ENCODE results near the gene ALPK3. TPM values are rescaled to one million over a fixed set of nuclear protein-coding genes. Genes with fewer than 3 reads are reported as not detected.
A peak's percentile ranks its signal among the peaks of the same experiment; 100 is the strongest.

The ALPK3 gene
- total RNA-seq, 2 donors from 2014 or later, result 51.0 to 99.0 TPM

DNA sequence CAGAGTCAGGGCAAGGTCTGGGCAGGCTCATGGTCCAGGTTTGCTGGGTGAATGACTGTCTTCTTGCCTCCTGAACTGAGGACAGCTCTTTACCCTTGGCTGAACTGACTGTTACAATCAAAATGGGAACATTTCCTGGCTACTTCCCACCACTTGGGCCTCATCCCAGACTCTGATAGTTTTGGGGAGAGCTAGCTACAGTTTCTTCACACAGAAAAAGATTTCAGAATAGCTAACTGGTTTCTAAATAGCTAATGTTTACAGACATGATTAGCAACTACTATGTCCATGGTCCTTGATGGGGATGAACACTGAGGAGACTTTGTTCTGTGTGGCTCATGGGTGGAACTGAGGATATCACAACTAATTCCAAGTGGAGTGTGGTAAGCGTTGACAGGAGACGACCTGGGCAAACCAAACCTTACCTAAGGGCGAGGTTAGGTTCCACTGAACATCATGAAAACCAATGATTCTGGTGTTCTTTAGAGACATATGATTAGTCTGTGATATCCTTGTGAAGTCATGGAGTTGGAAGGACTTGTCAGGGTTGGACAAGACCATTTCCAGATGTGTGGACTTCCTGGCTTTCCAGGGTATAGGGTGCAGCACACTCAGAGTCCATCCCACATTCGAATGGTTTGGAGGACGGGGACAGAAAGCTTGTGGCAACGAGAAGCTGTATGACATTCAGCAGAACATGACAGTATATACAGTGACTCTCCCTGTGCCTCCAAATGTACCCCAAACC is 7.3 kb downstream of the ALPK3 start:
- peaks cover 0 to 99% of the 10 kb centered on the region in 2 donors for H3K4me1 ChIP-seq
- H3K9me3 ChIP-seq, result no peaks in the 10 kb centered on the region
- no peak overlapping the region for H3K4me3 ChIP-seq
- no peaks in the 10 kb centered on the region for H3K27me3 ChIP-seq
- TF ChIP-seq, protein P1, sequence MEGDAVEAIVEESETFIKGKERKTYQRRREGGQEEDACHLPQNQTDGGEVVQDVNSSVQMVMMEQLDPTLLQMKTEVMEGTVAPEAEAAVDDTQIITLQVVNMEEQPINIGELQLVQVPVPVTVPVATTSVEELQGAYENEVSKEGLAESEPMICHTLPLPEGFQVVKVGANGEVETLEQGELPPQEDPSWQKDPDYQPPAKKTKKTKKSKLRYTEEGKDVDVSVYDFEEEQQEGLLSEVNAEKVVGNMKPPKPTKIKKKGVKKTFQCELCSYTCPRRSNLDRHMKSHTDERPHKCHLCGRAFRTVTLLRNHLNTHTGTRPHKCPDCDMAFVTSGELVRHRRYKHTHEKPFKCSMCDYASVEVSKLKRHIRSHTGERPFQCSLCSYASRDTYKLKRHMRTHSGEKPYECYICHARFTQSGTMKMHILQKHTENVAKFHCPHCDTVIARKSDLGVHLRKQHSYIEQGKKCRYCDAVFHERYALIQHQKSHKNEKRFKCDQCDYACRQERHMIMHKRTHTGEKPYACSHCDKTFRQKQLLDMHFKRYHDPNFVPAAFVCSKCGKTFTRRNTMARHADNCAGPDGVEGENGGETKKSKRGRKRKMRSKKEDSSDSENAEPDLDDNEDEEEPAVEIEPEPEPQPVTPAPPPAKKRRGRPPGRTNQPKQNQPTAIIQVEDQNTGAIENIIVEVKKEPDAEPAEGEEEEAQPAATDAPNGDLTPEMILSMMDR (IDR thresholded peaks at IDR 0.05), result no peak
- DNase-seq (ENCODE audit: low spot score), result peak; percentile 80
- peaks cover 13% of the 10 kb centered on the region for H3K36me3 ChIP-seq
- peak overlapping the region; percentile 89 to 93 for H3K27ac ChIP-seq

DNA sequence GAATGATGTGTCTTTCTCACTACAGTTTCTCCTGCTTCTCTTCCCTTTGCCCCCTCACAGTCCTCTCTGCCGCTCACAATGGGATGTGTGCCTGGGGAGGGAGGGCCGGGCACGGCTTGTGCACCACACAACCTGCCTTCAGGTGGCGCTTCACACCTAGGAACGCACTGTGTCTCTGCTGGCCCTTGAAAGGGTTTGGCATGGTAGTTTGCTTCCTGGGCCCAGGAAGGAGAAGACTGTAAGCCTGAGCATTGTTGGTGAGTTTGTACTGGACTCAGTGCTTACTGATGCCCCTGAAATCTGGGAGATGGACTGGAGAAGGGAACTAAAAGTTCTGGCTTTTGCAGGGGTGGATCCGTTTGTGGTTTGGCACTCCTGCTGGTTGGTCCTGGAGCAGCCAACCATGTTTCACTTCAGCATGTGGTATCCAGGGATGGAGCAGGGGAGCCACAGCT is 9.2 kb downstream of the ALPK3 start:
- H3K4me3 ChIP-seq, result no peak overlapping the region
- DNase-seq (ENCODE audit: low spot score), result no peak

GRCh38 chr15:84827246-84827645 is 10.1 kb downstream of the ALPK3 start:
- Histone ChIP-seq H3K27me3 (no peaks in the 10 kb centered on the region), H3K4me1 (peaks cover 0 to 89% of the 10 kb centered on the region in 2 donors), H3K36me3 (peaks cover 17% of the 10 kb centered on the region), H3K9me3 (no peaks in the 10 kb centered on the region), H3K27ac (peak overlapping the region; percentile 89 to 93), H3K4me3 (no peak overlapping the region)
- no peak for DNase-seq (ENCODE audit: low spot score)
- TF ChIP-seq, protein P1 (IDR thresholded peaks at IDR 0.05), result no peak

More for the DNA sequence above, 9.2 kb downstream of the ALPK3 start:
- Histone ChIP-seq H3K9me3 (no peaks in the 10 kb centered on the region), H3K4me1 (peaks cover 0 to 95% of the 10 kb centered on the region in 2 donors), H3K36me3 (peaks cover 14% of the 10 kb centered on the region), H3K27ac (peak overlapping the region; percentile 89 to 93), H3K27me3 (no peaks in the 10 kb centered on the region)
- TF ChIP-seq, protein P1 (IDR thresholded peaks at IDR 0.05), result peak in 1 of 2 donors; percentile 34

- H3K4me3 ChIP-seq, result no peak overlapping the region
- peaks cover 22% of the 10 kb centered on the region for H3K36me3 ChIP-seq
- DNase-seq (ENCODE audit: low spot score), result no peak
These were observed 11.1 kb downstream of the ALPK3 start for GRCh38 chr15:84828086-84828908.

DNA sequence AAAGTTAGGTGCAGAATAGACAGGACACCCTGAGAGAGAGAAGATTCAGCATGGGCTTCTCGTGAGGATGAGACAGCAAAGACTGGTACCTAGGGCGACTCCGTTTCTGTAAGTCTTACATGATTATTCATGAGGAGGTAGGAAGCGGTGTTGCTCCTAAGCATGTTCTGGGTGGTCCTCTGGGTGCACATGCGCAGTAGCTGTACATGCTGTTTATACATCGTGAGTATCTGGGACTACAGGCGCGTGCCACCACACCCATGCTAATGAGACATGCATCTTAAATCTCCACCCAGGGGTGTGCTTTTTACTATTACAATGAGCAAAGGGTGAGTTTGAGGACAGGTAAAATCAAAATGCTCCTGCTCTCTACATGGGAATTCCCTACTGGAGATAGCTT is 12.3 kb downstream of the ALPK3 start:
- Histone ChIP-seq H3K27ac (peak overlapping the region; percentile 89 to 93), H3K36me3 (peaks cover 22% of the 10 kb centered on the region)

More at GRCh38 chr15:84828086-84828908, 11.1 kb downstream of the ALPK3 start:
- TF ChIP-seq, protein P1 (IDR thresholded peaks at IDR 0.05), result no peak
- Histone ChIP-seq H3K27me3 (no peaks in the 10 kb centered on the region), H3K9me3 (no peaks in the 10 kb centered on the region), H3K27ac (peak overlapping the region; percentile 89 to 93), H3K4me1 (peaks cover 0 to 89% of the 10 kb centered on the region in 2 donors)

More for the DNA sequence above, 12.3 kb downstream of the ALPK3 start:
- Histone ChIP-seq H3K27me3 (no peaks in the 10 kb centered on the region), H3K9me3 (no peaks in the 10 kb centered on the region), H3K4me1 (peaks cover 0 to 89% of the 10 kb centered on the region in 2 donors), H3K4me3 (no peak overlapping the region)
- DNase-seq (ENCODE audit: low spot score), result peak; percentile 28
- TF ChIP-seq, protein P1 (IDR thresholded peaks at IDR 0.05), result no peak

Measured in right atrium auricular region (tissue), 2 donors.